Measurements from ENCODE around the gene TAS2R40. TPM values are rescaled to one million over a fixed set of nuclear protein-coding genes. Genes with fewer than 3 reads are reported as not detected.

Gene TAS2R40
- total RNA-seq, 4 donors from 2014 or later, result not detected

- H3K36me3 ChIP-seq, result no peaks in the 10 kb centered on the region
- H3K9me3 ChIP-seq, result no peaks in the 10 kb centered on the region
- DNase-seq, result no peak
- H3K4me1 ChIP-seq, result no peaks in the 10 kb centered on the region
- H3K27me3 ChIP-seq, result no peaks in the 10 kb centered on the region
- TF ChIP-seq POLR2A (IDR thresholded peaks at IDR 0.05) (no peak), CTCF (IDR thresholded peaks at IDR 0.05) (no peak)
- no peak overlapping the region for H3K27ac ChIP-seq
- H3K4me3 ChIP-seq, result no peak overlapping the region
Measured at GRCh38 chr7:143216686-143217085, 5.2 kb upstream of the TAS2R40 start.

- Histone ChIP-seq H3K27ac (no peak overlapping the region), H3K9me3 (no peaks in the 10 kb centered on the region), H3K36me3 (no peaks in the 10 kb centered on the region), H3K4me3 (no peak overlapping the region), H3K27me3 (no peaks in the 10 kb centered on the region), H3K4me1 (no peaks in the 10 kb centered on the region)
- no peak for TF ChIP-seq CTCF (IDR thresholded peaks at IDR 0.05)
- no peak for TF ChIP-seq POLR2A (IDR thresholded peaks at IDR 0.05)
- DNase-seq, result no peak
Measured at GRCh38 chr7:143217806-143218205, 4.0 kb upstream of the TAS2R40 start.

GRCh38 chr7:143221286-143221685 is 551 bp upstream of the TAS2R40 start:
- Histone ChIP-seq H3K4me1 (no peaks in the 10 kb centered on the region), H3K4me3 (no peak overlapping the region), H3K9me3 (no peaks in the 10 kb centered on the region), H3K27ac (no peak overlapping the region), H3K27me3 (no peaks in the 10 kb centered on the region), H3K36me3 (no peaks in the 10 kb centered on the region)
- DNase-seq, result no peak
- TF ChIP-seq POLR2A (IDR thresholded peaks at IDR 0.05), result no peak
- no peak for TF ChIP-seq CTCF (IDR thresholded peaks at IDR 0.05)

- no peak overlapping the region for H3K4me3 ChIP-seq
- H3K27ac ChIP-seq, result no peak overlapping the region
- no peak for DNase-seq
- H3K27me3 ChIP-seq, result no peaks in the 10 kb centered on the region
- no peak for TF ChIP-seq POLR2A (IDR thresholded peaks at IDR 0.05)
- TF ChIP-seq CTCF (IDR thresholded peaks at IDR 0.05), result no peak
- no peaks in the 10 kb centered on the region for H3K4me1 ChIP-seq
- no peaks in the 10 kb centered on the region for H3K9me3 ChIP-seq
- H3K36me3 ChIP-seq, result no peaks in the 10 kb centered on the region
Measured at GRCh38 chr7:143222782-143223181, 945 bp downstream of the TAS2R40 start.

- Histone ChIP-seq H3K27me3 (no peaks in the 10 kb centered on the region), H3K9me3 (no peaks in the 10 kb centered on the region), H3K36me3 (no peaks in the 10 kb centered on the region), H3K4me1 (no peaks in the 10 kb centered on the region), H3K27ac (no peak overlapping the region), H3K4me3 (no peak overlapping the region)
- DNase-seq, result no peak
- TF ChIP-seq POLR2A (IDR thresholded peaks at IDR 0.05), result no peak
- no peak for TF ChIP-seq CTCF (IDR thresholded peaks at IDR 0.05)
Measured at GRCh38 chr7:143223784-143224183, 1.9 kb downstream of the TAS2R40 start.

- Histone ChIP-seq H3K4me3 (no peak overlapping the region), H3K27me3 (no peaks in the 10 kb centered on the region), H3K4me1 (no peaks in the 10 kb centered on the region), H3K9me3 (no peaks in the 10 kb centered on the region), H3K36me3 (no peaks in the 10 kb centered on the region), H3K27ac (no peak overlapping the region)
- TF ChIP-seq POLR2A (IDR thresholded peaks at IDR 0.05), result no peak
- TF ChIP-seq CTCF (IDR thresholded peaks at IDR 0.05), result no peak
- DNase-seq, result no peak
Measured at GRCh38 chr7:143225047-143225446, 3.2 kb downstream of the TAS2R40 start.
